CD14-positive monocyte (primary cell): Measurements from ENCODE around the gene CMC4. TPM values are rescaled to one million over a fixed set of nuclear protein-coding genes. Genes with fewer than 3 reads are reported as not detected.

Source experiments
- DNase-seq, 3 donors: peaks; one replicate each; pipeline ENCODE4 v3.0.0-alpha.2; 2011 to 2022
- H2AFZ ChIP-seq: 2 replicates; pipeline ENCODE4 v1.6.0; 2012; ENCODE audit warnings: mild to moderate bottlenecking, low read depth, low read length, inconsistent platforms; ENCODE audit not compliant: insufficient read depth, poor library complexity, severe bottlenecking
- H3K27ac ChIP-seq, 2 donors: 1 replicate in 1 of 2; 2 replicates in 1 of 2; pipeline ENCODE4 v1.5.1; 2012 to 2013; ENCODE audit warnings: low read length in 2 of 2, control low read depth in 1 of 2, inconsistent platforms in 1 of 2, low read depth in 1 of 2, mild to moderate bottlenecking in 1 of 2
- H3K27me3 ChIP-seq, 2 donors: one replicate each; pipeline versions ENCODE4 v1.6.0 to v1.6.1; 2011 to 2013; ENCODE audit warnings: low read length in 2 of 2; ENCODE audit not compliant: control insufficient read depth in 2 of 2, insufficient read depth in 2 of 2
- H3K36me3 ChIP-seq, 2 donors: replicated peaks in 1 of 2; 1 replicate in 1 of 2; 2 replicates in 1 of 2; pipeline versions ENCODE4 v1.5.1 to v1.6.1; 2012 to 2013; ENCODE audit warnings: low read length in 2 of 2, control low read depth in 1 of 2, inconsistent platforms in 1 of 2, mild to moderate bottlenecking in 1 of 2; ENCODE audit not compliant: insufficient read depth in 2 of 2, control insufficient read depth in 1 of 2
- H3K4me1 ChIP-seq, 2 donors: 1 replicate in 1 of 2; 2 replicates in 1 of 2; pipeline versions ENCODE4 v1.5.1 to v1.6.1; 2012 to 2013; ENCODE audit warnings: low read length in 2 of 2, control low read depth in 1 of 2, inconsistent platforms in 1 of 2, mild to moderate bottlenecking in 1 of 2, moderate library complexity in 1 of 2; ENCODE audit not compliant: insufficient read depth in 2 of 2, control insufficient read depth in 1 of 2
- H3K4me2 ChIP-seq: replicated peaks from 2 replicates; pipeline ENCODE3; 2012; ENCODE audit warnings: low read length, moderate library complexity, mild to moderate bottlenecking; ENCODE audit not compliant: poor library complexity, severe bottlenecking; ENCODE audit errors: extremely low read depth
- H3K4me3 ChIP-seq, 3 experiments: fragments of 200-600 bp in 1 of 3; sonication (generic) in 1 of 3; replicated peaks in 1 of 3; 1 replicate in 2 of 3; 2 replicates in 1 of 3; pipeline ENCODE4 v1.5.1; 2011 to 2013; ENCODE audit warnings: low read length in 3 of 3, mild to moderate bottlenecking in 3 of 3, control low read depth in 2 of 3, low read depth in 2 of 3, inconsistent platforms in 1 of 3, moderate library complexity in 1 of 3
- H3K79me2 ChIP-seq: 2 replicates; pipeline ENCODE4 v1.6.0; 2012; ENCODE audit warnings: mild to moderate bottlenecking, control low read depth, inconsistent platforms, low read length, moderate library complexity; ENCODE audit not compliant: insufficient read depth
- H3K9ac ChIP-seq: 2 replicates; pipeline ENCODE4 v1.6.0; 2017; ENCODE audit warnings: low read length, mild to moderate bottlenecking; ENCODE audit not compliant: insufficient read depth, poor library complexity, severe bottlenecking
- H3K9me3 ChIP-seq, 2 donors: replicated peaks in 1 of 2; 1 replicate in 1 of 2; 2 replicates in 1 of 2; pipeline versions ENCODE4 v1.5.1 to v1.6.1; 2012 to 2013; ENCODE audit warnings: low read length in 2 of 2, control low read depth in 1 of 2; ENCODE audit not compliant: control insufficient read depth in 1 of 2, insufficient read depth in 1 of 2
- H4K20me1 ChIP-seq: 2 replicates; pipeline ENCODE4 v1.6.0; 2012; ENCODE audit warnings: mild to moderate bottlenecking, low read length, control low read depth, moderate library complexity; ENCODE audit not compliant: insufficient read depth
- H3K27ac Mint-ChIP-seq, 7 donors: one replicate each; pipeline ENCODE4 v1.8.0; 2020; ENCODE audit warnings: mild to moderate bottlenecking in 7 of 7, mixed read lengths in 7 of 7, moderate library complexity in 6 of 7, inconsistent platforms in 2 of 7
- H3K27me3 Mint-ChIP-seq, 3 donors: one replicate each; pipeline ENCODE4 v1.8.0; 2021 to 2022; ENCODE audit warnings: low read depth in 3 of 3, mild to moderate bottlenecking in 3 of 3, mixed read lengths in 3 of 3, moderate library complexity in 3 of 3, inconsistent platforms in 1 of 3
- H3K36me3 Mint-ChIP-seq, 2 donors: one replicate each; pipeline ENCODE4 v1.8.0; 2020; ENCODE audit warnings: mixed read lengths in 2 of 2, inconsistent platforms in 1 of 2, mild to moderate bottlenecking in 1 of 2
- H3K4me1 Mint-ChIP-seq: one replicate; pipeline ENCODE4 v1.8.0; 2020; ENCODE audit warnings: mild to moderate bottlenecking, mixed read lengths
- H3K4me3 Mint-ChIP-seq, 2 donors: one replicate each; pipeline ENCODE4 v1.8.0; 2020; ENCODE audit warnings: mild to moderate bottlenecking in 2 of 2, mixed read lengths in 2 of 2, moderate library complexity in 1 of 2
- H3K9me3 Mint-ChIP-seq, 7 donors: one replicate each; pipeline ENCODE4 v1.8.0; 2020 to 2022; ENCODE audit warnings: mixed read lengths in 7 of 7, mild to moderate bottlenecking in 6 of 7, moderate library complexity in 6 of 7, inconsistent platforms in 2 of 7
- WGBS: methylation state at CpG from one replicate; pipeline ENCODE4 v1.1.5; 2013; ENCODE audit warnings: missing lambda C conversion rate; ENCODE audit not compliant: insufficient coverage; 5-methylcytosine and 5-hydroxymethylcytosine counted together
- intact Hi-C, 2 donors: fragments of 100-400 bp; cut with micrococcal nuclease; formaldehyde crosslinking; loops; one replicate each; pipeline versions ENCODE4 v1.15.0 to v1.15.1; 2023
- polyA plus RNA-seq, 3 donors: library from polyadenylated mRNA; depleted of rRNA in 1 of 3; unstranded in 2 of 3; stranded (reverse) in 1 of 3; fragments of 300-500 nt in 2 of 3; fragments of >200 nt in 1 of 3; fragmentation: Illumina TruSeq in 2 of 3; gene quantifications; 1 replicate in 2 of 3; 2 replicates in 1 of 3; pipeline ENCODE4 v1.2.3, GENCODE V29; 2012 to 2021
- TF ChIP-seq, protein P1 (sequence below): fragments of 200-600 bp; IDR thresholded peaks from one replicate; pipeline ENCODE4 v1.8.0; 2022; ENCODE audit warnings: antibody characterized with exemption, mild to moderate bottlenecking

Gene CMC4
- polyA plus RNA-seq, 3 donors = 6.4 to 11.1 (median 10.1) TPM

DNA sequence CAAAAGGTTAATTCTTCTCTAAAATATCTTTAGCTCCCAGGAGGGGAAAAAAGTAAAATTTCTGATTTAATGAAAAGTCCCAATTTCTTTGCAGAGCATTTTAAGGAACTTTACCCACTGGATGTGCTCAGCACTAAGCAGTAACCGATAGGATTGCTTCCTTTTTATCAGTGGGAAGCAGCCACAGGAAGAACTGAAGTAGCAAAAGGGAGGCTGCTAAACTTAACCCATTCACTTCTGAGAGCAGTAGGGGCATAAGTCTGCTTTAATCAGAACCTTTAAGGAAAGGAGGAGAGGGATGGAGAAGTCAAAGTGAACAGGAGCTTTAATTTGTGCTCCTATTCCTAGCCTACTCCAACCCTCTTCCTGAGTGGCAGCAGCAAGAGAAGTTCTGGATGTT is 48.4 kb downstream of the CMC4 start, which contains the start of gene F8:
F8 (minus strand) TSS at position 139 of the 400 bp plus-strand sequence. CDS start 171 bp downstream, outside the sequence.
- Mint-ChIP-seq H3K4me3 (no peak within 1 kb of the TSS), H3K27ac (no peak within 1 kb of the TSS), H3K27me3 (peaks cover 0 to 3% (median 0%) of the 10 kb centered on the region in 3 donors), H3K36me3 (no peaks in the 10 kb centered on the region), H3K4me1 (peaks cover 5% of the 10 kb centered on the region), H3K9me3 (peaks cover 0 to 5% (median 0%) of the 10 kb centered on the region in 7 donors)
- no peaks in the 10 kb centered on the region for H3K9me3 ChIP-seq
- no CpG with 5 or more reads among the region's 1 CpG for WGBS
- no peaks in the 10 kb centered on the region for H3K36me3 ChIP-seq
- TF ChIP-seq, protein P1, sequence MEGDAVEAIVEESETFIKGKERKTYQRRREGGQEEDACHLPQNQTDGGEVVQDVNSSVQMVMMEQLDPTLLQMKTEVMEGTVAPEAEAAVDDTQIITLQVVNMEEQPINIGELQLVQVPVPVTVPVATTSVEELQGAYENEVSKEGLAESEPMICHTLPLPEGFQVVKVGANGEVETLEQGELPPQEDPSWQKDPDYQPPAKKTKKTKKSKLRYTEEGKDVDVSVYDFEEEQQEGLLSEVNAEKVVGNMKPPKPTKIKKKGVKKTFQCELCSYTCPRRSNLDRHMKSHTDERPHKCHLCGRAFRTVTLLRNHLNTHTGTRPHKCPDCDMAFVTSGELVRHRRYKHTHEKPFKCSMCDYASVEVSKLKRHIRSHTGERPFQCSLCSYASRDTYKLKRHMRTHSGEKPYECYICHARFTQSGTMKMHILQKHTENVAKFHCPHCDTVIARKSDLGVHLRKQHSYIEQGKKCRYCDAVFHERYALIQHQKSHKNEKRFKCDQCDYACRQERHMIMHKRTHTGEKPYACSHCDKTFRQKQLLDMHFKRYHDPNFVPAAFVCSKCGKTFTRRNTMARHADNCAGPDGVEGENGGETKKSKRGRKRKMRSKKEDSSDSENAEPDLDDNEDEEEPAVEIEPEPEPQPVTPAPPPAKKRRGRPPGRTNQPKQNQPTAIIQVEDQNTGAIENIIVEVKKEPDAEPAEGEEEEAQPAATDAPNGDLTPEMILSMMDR = no peak
- no peak within 1 kb of the TSS for H3K4me3 ChIP-seq
- no peak within 1 kb of the TSS for H3K27ac ChIP-seq
- no peak for DNase-seq
- H2AFZ ChIP-seq = no peak within 1 kb of the TSS
- H3K4me1 ChIP-seq = no peaks in the 10 kb centered on the region
- H4K20me1 ChIP-seq = no peaks in the 10 kb centered on the region
- H3K79me2 ChIP-seq = no peaks in the 10 kb centered on the region
- H3K27me3 ChIP-seq = peaks cover 0 to 2% of the 10 kb centered on the region in 2 donors
- no peak within 1 kb of the TSS for H3K9ac ChIP-seq
- intact Hi-C loops = no loop called here
- H3K4me2 ChIP-seq = no peak within 1 kb of the TSS

DNA sequence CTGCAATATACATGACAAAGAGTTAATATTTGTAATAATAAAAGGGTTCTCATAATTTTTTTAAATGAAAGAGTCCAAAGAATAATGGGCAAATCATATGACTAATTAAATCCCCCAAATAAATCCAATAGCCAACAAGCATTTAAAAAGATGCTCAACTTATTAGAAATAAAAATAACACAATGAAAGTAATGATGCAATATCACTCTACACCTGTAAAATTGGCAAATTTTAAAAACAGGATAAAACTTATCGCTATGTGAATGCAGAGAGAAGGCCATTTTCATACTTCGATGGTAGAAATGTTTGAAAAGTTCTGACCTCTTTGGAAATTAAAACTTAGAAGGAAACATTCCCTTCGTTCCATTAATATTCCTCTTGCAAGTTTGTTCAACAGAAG is 50.3 kb downstream of the CMC4 start:
- TF ChIP-seq, protein P1 = no peak
- no peaks in the 10 kb centered on the region for H3K4me1 ChIP-seq
- H3K9ac ChIP-seq = no peak overlapping the region
- H3K36me3 Mint-ChIP-seq = no peaks in the 10 kb centered on the region
- H3K79me2 ChIP-seq = no peaks in the 10 kb centered on the region
- no peak overlapping the region for H3K27ac ChIP-seq
- no peaks in the 10 kb centered on the region for H3K9me3 ChIP-seq
- peaks cover 0 to 2% of the 10 kb centered on the region in 2 donors for H3K27me3 ChIP-seq
- no peaks in the 10 kb centered on the region for H4K20me1 ChIP-seq
- intact Hi-C loops = no loop called here
- H2AFZ ChIP-seq = no peak overlapping the region
- no peaks in the 10 kb centered on the region for H3K36me3 ChIP-seq
- H3K4me3 ChIP-seq = no peak overlapping the region
- H3K9me3 Mint-ChIP-seq = no peaks in the 10 kb centered on the region
- no peak overlapping the region for H3K27ac Mint-ChIP-seq
- H3K4me3 Mint-ChIP-seq = no peak overlapping the region
- no CpG with 5 or more reads among the region's 3 CpGs for WGBS
- peaks cover 0 to 3% (median 0%) of the 10 kb centered on the region in 3 donors for H3K27me3 Mint-ChIP-seq
- DNase-seq = no peak
- peaks cover 5% of the 10 kb centered on the region for H3K4me1 Mint-ChIP-seq
- H3K4me2 ChIP-seq = no peak overlapping the region

Other genes with a start within 250 kb of the CMC4 start
- not detected for gene SMIM9, start 236.5 kb downstream of the CMC4 start, polyA plus RNA-seq
- gene F8A1, start 184.8 kb downstream of the CMC4 start, polyA plus RNA-seq = 10 to 100 TPM in 1 of 3 donors, 1 to 10 TPM in 2; 6.7 to 15.3 (median 8.1) TPM
- 1 to 10 TPM; 1.5 to 4.5 (median 4.3) TPM for gene F8, start 48.4 kb downstream of the CMC4 start, polyA plus RNA-seq
- gene FUNDC2, start 44.3 kb downstream of the CMC4 start, polyA plus RNA-seq = 100 to 1,000 TPM in 2 of 3 donors, 10 to 100 TPM in 1; 42.7 to 166 (median 148) TPM
- gene MTCP1, start within 50 bp of the CMC4 start, polyA plus RNA-seq = 10 to 100 TPM in 2 of 3 donors, 1 to 10 TPM in 1; 1.3 to 23.3 (median 14.8) TPM
- gene BRCC3, start 372 bp upstream of the CMC4 start, polyA plus RNA-seq = 10 to 100 TPM in 1 of 3 donors, 1 to 10 TPM in 2; 8.4 to 21.7 (median 10.0) TPM
- gene VBP1, start 145.3 kb upstream of the CMC4 start, polyA plus RNA-seq = 10 to 100 TPM in 2 of 3 donors, 1 to 10 TPM in 1; 9.4 to 65.9 (median 61.1) TPM
- gene RAB39B, start 193.4 kb upstream of the CMC4 start, polyA plus RNA-seq = under 1 TPM; 0.20 to 0.41 (median 0.25) TPM